Measurements from ENCODE around the gene CTLA4.

GRCh38 chr2:203909261-203909967, 41.8 kb downstream of the CTLA4 start:
- TF ChIP-seq, protein P1, sequence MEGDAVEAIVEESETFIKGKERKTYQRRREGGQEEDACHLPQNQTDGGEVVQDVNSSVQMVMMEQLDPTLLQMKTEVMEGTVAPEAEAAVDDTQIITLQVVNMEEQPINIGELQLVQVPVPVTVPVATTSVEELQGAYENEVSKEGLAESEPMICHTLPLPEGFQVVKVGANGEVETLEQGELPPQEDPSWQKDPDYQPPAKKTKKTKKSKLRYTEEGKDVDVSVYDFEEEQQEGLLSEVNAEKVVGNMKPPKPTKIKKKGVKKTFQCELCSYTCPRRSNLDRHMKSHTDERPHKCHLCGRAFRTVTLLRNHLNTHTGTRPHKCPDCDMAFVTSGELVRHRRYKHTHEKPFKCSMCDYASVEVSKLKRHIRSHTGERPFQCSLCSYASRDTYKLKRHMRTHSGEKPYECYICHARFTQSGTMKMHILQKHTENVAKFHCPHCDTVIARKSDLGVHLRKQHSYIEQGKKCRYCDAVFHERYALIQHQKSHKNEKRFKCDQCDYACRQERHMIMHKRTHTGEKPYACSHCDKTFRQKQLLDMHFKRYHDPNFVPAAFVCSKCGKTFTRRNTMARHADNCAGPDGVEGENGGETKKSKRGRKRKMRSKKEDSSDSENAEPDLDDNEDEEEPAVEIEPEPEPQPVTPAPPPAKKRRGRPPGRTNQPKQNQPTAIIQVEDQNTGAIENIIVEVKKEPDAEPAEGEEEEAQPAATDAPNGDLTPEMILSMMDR (conservative IDR thresholded peaks at IDR 0.05; ENCODE audit: low read depth in 2 of 2): peak; percentile 72 to 89
- no peak for TF ChIP-seq STAT1 (IDR thresholded peaks at IDR 0.05; ENCODE audit: unreplicated experiment)
